Pulmonary artery endothelial cell (primary cell): ENCODE measurements around the gene MVB12A. TPM values are rescaled to one million over a fixed set of nuclear protein-coding genes. Genes with fewer than 3 reads are reported as not detected.
A peak's percentile ranks its signal among the peaks of the same experiment; 100 is the strongest.

ENCODE experiments used
- DNase-seq: peaks from one replicate; pipeline ENCODE4 v3.0.0-alpha.2; 2011; ENCODE audit warnings: low read depth, low spot score
- total RNA-seq: library from RNA; depleted of rRNA; stranded (reverse); fragments of >200 nt; gene quantifications from 2 replicates; pipeline ENCODE4 v1.2.3, GENCODE V29; 2014

MVB12A gene
- total RNA-seq, 1 donor from 2014 or later: 43.0 TPM

GRCh38 chr19:17441241-17442021 lies 21.6 kb downstream of the MVB12A start:
- no peak for DNase-seq

GRCh38 chr19:17445526-17446165 lies 25.8 kb downstream of the MVB12A start:
- no peak for DNase-seq

GRCh38 chr19:17447704-17448130 lies 27.9 kb downstream of the MVB12A start:
- DNase-seq: no peak

DNA sequence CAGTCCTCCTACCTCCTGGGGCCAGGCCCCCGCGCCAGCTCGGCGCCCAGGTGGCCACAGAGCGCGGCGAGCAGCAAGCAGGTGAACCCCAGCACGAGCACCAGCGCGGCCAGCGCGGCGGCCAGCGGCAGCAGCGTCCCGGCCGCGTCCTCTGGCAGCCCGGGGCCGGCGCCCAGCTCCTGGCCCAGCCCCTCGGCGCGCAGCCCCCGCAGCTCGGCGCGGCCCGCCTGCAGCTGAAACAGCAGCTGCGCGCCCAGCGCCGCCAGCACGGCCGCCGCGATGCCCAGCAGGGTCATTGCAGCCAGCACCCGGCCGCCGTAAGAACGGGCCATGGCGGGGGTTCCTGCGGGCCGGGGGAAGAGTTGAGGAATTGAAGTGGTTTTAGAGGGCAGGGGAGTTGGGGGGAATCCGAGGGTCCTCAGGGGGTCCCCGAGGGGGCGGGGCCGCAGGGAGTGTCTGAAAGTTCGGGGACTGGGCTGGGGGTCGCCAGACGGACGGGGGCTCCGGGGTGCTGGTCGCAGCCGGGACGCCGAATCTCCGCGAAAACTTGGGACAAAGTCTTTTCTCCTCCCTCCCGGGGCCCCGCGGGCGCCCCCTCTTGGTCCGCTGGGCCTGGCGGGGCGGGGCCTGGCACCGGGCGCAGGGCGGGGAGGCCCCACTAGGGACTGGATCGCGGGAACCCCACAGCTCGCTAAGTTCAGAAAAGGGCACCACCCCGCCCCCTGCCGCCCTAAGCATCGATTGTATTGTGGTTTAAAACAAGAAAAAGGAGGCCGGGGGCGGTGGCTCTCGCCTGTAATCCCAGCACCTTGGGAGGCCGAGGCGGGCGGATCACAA lies 28.5 kb downstream of the MVB12A start, which contains the start of gene TMEM221:
Gene TMEM221 (minus strand): TSS at position 538 of the 837 bp plus-strand sequence. CDS start 206 bp downstream, at position 332.
- no peak for DNase-seq

GRCh38 chr19:17450264-17451075 lies 30.6 kb downstream of the MVB12A start:
- DNase-seq: no peak

- no peak for DNase-seq
Measured at GRCh38 chr19:17451820-17452219, 32.0 kb downstream of the MVB12A start.

DNA sequence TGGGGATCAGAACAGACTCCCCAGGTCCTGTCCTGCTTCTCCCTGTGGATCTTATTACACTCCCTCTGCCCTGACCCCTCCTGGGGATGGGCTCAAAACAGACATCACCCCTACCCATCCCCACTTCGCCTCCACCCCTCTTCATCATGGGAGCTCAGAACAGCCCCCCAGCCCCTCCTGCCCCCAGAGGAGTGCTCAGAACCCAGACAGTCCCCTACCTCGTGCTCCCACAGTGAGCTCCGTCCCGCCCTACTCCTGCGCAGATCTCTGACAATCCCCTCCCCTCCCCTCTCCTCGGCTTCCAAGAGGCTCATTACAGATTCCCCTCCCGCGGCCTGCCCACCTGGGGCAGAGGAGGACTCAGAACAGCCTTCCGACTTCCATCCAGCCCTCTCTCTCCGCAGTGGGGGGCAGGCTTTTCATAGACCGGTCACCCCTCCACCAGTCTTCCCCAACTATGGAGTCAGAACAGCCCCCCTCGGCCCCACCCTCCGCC lies 34.8 kb downstream of the MVB12A start:
- no peak for DNase-seq

- no peak for DNase-seq
Measured at GRCh38 chr19:17455308-17456123, 35.7 kb downstream of the MVB12A start.

- no peak for DNase-seq
Measured at GRCh38 chr19:17456127-17456526, 36.3 kb downstream of the MVB12A start.

DNA sequence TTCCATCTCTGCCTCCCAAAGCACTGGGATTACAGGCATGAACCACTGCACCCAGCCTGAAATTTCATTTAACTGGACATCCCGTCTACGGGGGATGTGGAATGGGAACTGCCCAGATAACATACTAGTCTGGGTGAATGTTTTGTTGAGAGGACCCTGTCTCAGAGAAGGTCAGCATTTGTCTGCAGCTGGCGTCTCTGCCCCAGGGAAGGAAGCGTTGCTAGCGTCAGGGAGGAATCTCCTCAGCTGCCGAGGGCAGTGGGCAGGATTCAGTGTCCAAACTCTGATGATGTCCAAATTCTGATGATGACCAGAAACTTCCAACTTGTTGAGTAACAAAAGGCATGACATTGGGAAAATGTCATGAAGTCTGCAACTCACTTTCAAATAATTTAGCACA lies 37.8 kb downstream of the MVB12A start:
- no peak for DNase-seq

GRCh38 chr19:17458970-17459369 lies 39.1 kb downstream of the MVB12A start:
- no peak for DNase-seq

- DNase-seq: no peak
Measured at GRCh38 chr19:17460372-17461230, 40.8 kb downstream of the MVB12A start, which contains the start of gene NXNL1. Gene NXNL1 (minus strand): TSS chr19:17460926. CDS start chr19:17460869, 57 bp downstream.

DNA sequence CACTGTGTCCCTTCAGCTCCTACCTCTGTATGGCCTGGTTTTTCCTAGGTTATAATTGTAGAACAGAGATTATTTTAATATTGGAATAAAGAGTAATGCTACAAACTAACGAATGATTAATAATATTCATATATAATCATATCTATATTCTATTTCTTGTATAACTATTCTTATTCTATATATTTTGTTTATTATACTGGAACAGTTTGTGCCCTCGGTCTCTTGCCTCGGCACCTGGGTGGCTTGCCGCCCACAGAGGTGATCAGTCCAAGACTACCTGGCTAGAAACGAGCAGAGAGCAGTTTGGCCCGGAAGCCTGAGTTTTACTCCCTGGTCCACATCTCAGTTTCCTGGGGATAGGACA lies 46.6 kb downstream of the MVB12A start:
- no peak for DNase-seq

DNA sequence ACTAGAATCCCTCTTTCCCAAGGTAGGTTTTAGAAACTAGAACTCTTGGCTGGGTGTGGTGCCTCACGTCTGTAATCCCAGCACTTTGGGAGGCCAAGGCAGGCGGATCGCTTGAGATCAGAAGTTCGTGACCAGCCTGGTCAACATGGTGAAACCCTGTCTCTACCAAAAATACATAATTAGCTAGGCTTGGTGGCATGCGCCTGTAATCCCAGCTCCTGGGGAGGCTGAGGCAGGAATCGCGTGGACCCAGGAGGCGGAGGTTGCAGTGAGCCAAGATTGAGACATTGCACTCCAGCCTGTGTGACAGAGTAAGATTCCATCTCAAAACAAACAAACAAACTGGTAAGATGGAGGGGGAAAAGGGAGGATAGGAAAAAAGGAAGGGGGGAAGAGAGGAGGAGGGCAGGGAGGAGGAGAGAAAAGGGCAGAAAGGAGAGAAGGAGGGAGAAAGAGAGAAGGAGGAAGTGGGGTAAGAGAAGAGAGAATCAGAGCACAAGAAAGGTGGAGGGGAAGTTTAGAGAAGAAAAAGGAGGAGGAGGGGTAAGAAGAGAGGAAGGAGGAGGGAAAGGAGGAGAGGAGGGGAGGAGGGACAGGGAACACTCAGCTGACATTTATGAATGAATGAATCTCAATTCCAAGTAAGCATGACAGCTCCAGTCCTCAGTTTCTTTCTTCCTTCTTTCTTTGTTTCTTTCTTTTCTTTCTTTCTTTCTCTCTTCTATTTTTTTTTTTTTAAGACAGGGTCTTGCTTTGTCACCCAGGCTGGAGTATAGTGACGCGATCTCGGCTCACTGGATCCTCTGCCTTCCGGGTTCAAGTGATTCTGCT lies 47.8 kb downstream of the MVB12A start:
- DNase-seq: no peak

- DNase-seq: no peak
Measured at GRCh38 chr19:17468302-17469091, 48.6 kb downstream of the MVB12A start.

GRCh38 chr19:17469092-17469480 lies 49.2 kb downstream of the MVB12A start:
- DNase-seq: no peak

- DNase-seq: peak; percentile 57
Measured at GRCh38 chr19:17469481-17470067, 49.7 kb downstream of the MVB12A start.
